ENCODE measurements around the gene HYAL3.

The HYAL3 gene

GRCh38 chr3:50323614-50324199 is 24.5 kb upstream of the HYAL3 start:
- H3K4me3 ChIP-seq (replicated peaks in 1 of 2; ENCODE audit: low read depth in 2 of 2, low read length in 2 of 2), result no peak overlapping the region
- peak; percentile 23 to 38 for DNase-seq (ENCODE audit: low read depth in 2 of 2)
- TF ChIP-seq, protein P1, sequence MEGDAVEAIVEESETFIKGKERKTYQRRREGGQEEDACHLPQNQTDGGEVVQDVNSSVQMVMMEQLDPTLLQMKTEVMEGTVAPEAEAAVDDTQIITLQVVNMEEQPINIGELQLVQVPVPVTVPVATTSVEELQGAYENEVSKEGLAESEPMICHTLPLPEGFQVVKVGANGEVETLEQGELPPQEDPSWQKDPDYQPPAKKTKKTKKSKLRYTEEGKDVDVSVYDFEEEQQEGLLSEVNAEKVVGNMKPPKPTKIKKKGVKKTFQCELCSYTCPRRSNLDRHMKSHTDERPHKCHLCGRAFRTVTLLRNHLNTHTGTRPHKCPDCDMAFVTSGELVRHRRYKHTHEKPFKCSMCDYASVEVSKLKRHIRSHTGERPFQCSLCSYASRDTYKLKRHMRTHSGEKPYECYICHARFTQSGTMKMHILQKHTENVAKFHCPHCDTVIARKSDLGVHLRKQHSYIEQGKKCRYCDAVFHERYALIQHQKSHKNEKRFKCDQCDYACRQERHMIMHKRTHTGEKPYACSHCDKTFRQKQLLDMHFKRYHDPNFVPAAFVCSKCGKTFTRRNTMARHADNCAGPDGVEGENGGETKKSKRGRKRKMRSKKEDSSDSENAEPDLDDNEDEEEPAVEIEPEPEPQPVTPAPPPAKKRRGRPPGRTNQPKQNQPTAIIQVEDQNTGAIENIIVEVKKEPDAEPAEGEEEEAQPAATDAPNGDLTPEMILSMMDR (IDR thresholded peaks at IDR 0.05; ENCODE audit: low read depth, low read length), result peak; percentile 9

DNA sequence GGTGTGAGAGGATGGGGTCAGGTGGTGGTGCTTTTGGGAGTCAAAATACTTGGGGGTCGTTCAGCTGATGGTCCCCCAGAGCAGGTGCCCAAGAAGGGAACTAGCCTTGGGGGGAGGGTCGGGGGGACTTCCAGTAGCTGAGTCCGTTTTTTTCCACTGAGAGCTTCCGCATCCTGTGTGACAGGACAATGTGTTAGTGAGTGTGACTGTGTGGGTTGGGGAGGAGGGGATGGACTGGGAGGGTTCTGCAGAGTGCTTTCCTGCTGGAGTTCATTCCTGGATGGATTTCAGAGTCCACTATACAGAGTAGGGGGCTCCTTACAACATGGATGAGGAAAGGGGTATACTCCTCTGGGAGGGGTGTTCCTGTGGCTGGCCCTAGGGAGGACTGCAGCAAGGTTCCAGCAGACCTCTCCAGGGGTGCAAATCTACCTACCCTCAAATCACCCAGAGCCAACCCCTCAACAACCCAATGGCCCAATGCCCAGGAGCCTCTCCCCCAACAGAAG is 23.9 kb upstream of the HYAL3 start:
- peak; percentile 45 to 47 for DNase-seq (ENCODE audit: low read depth in 2 of 2)
- TF ChIP-seq, protein P1 (IDR thresholded peaks at IDR 0.05; ENCODE audit: low read depth, low read length), result no peak
- no peak overlapping the region for H3K4me3 ChIP-seq (replicated peaks in 1 of 2; ENCODE audit: low read depth in 2 of 2, low read length in 2 of 2)

DNA sequence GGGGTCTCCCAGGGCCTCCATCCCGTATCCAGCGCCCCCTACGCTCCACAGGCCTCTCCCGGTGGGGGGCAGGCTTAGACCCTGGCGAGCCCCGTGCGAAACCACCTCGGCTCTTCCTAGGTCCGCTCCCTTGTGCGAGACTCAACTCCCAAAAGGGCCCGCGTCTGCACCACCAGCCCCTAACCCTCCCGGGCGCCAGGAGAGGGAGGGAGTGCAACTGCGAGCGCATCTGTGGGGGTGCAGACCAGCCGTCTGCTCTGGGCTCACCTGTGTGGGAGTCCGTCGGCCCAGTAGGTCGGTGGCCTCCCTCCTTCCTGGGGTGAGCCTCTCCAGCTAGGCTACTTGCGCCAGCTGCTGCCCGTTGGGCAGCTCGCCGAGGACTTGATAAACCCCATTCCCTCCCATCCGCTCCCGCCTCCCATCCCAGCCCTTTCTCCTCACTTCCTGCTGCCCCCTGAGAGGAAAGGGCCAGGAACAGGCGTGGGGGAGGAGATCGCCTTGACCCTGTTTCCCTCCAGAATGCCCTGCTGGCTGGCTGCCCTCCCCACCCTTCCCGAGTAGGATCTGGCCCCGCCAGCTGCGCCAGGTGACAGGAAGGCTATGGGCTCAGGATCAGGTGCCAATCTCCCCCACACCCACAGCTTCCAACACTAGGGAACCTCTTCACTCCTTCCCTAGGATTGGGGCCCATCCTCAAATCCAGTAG is 23.3 kb upstream of the HYAL3 start, which contains the start of gene HYAL2:
TSS of gene HYAL2 (minus strand) at position 360 of the 706 bp plus-strand sequence. CDS start 2,256 bp downstream, outside the sequence.
- H3K4me3 ChIP-seq (replicated peaks in 1 of 2; ENCODE audit: low read depth in 2 of 2, low read length in 2 of 2), result peak within 1 kb of the TSS; percentile 72 to 74
- peak; percentile 29 to 76 for DNase-seq (ENCODE audit: low read depth in 2 of 2)
- TF ChIP-seq, protein P1 (IDR thresholded peaks at IDR 0.05; ENCODE audit: low read depth, low read length), result no peak

- H3K4me3 ChIP-seq (replicated peaks in 1 of 2; ENCODE audit: low read depth in 2 of 2, low read length in 2 of 2), result peak overlapping the region; percentile 72 to 74
- TF ChIP-seq, protein P1 (IDR thresholded peaks at IDR 0.05; ENCODE audit: low read depth, low read length), result no peak
- no peak for DNase-seq (ENCODE audit: low read depth in 2 of 2)
Measured at GRCh38 chr3:50322115-50322385, 22.8 kb upstream of the HYAL3 start.

DNA sequence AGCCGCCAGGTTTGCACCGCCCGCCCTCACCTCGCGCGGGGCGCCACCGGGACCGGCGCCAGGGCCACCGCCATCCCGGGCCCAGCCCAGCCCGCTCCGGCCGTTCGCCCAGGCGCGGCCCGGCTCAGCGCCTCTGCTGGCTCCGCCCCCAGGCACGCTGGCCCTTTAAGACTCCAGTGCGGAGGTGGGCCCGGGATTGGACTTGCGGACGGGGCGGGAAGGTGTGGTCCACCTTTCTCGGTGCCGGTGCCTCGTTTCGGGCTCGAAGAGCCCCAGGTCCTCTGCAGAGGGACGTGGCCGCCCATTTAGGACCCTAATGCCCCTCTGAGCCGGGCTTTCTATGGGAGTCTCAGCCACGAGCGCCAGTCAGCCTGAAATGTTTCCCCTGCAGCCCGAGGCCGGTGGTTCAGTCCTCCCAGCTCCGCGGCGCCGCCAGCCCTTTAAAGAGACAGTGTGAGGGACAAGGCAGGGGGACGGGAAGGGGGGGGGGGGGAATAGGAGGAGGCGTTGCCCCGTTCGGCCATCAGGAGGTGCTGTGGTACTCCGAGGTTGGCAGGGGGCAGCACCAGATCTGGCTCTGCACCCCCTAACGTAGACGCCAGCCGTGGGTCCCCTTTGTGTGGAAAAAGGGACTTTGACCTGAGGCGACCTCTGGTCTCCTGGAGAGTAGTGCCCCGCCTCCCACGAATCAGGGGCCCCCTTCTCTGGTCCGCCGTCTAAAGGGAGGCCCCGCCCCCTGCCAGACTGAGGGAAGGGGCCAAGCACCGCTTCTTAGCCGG is 22.3 kb upstream of the HYAL3 start:
- peak; percentile 88 to 92 for DNase-seq (ENCODE audit: low read depth in 2 of 2)
- H3K4me3 ChIP-seq (replicated peaks in 1 of 2; ENCODE audit: low read depth in 2 of 2, low read length in 2 of 2), result peak overlapping the region; percentile 72 to 74
- TF ChIP-seq, protein P1 (IDR thresholded peaks at IDR 0.05; ENCODE audit: low read depth, low read length), result peak; percentile 47

DNA sequence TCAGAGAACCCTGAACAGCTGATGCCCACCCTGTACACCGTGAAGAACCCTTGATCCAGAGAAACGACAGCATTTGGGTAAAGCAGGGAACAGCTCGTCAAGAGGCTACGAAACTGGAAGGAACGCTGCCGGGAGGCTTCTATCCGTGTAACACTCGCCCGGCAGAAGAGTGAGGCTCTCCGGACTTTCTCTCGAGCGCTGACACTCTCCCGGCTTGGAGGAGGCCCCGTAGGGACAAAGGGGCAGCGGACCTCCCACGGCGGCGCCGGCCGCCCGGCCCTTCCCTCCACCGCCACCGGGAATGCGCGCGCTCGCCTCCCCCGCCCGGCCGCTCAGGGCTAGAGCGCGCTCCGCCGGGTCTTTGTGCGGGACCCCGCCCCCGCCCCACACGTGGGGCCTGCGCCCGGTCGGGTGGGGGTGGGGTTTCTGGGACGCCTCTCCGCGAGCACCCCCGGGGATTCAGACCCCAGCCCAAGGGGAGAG is 21.7 kb upstream of the HYAL3 start:
- TF ChIP-seq, protein P1 (IDR thresholded peaks at IDR 0.05; ENCODE audit: low read depth, low read length), result no peak
- DNase-seq (ENCODE audit: low read depth in 2 of 2), result peak; percentile 60 to 76
- peak overlapping the region; percentile 72 to 74 for H3K4me3 ChIP-seq (replicated peaks in 1 of 2; ENCODE audit: low read depth in 2 of 2, low read length in 2 of 2)
